HL-60 (cell line): ENCODE results near the gene DAAM1.

Experiments used
- CTCF ChIP-seq: IDR thresholded peaks from one replicate; pipeline ENCODE4 v1.5.1; 2011; ENCODE audit warnings: low read length, control low read depth, inconsistent platforms; ENCODE audit not compliant: insufficient read depth
- REST ChIP-seq: IDR thresholded peaks from 2 replicates; pipeline ENCODE4 v1.6.1; 2012; ENCODE audit warnings: low read depth; ENCODE audit not compliant: insufficient replicate concordance

GRCh38 chr14:59208224-59208814 is 19.9 kb downstream of the DAAM1 start:
- TF ChIP-seq REST (no peak), CTCF (no peak)
